GM23248 (cell line): ENCODE results near the gene NACA2.

Source experiments
- EZH2 ChIP-seq: fragments of 200-600 bp; sonication (generic); IDR thresholded peaks from 2 replicates; pipeline ENCODE4 v1.6.1; 2018; ENCODE audit warnings: antibody characterized with exemption, mild to moderate bottlenecking; ENCODE audit not compliant: insufficient read depth, poor library complexity, severe bottlenecking
- EZH2phosphoT487 ChIP-seq: fragments of 200-600 bp; sonication (generic); IDR thresholded peaks from 2 replicates; pipeline ENCODE4 v1.6.1; 2018; ENCODE audit warnings: antibody characterized with exemption, moderate library complexity, mild to moderate bottlenecking, low read depth; ENCODE audit not compliant: insufficient read depth

GRCh38 chr17:61591018-61591417, at the start of gene NACA2:
- TF ChIP-seq EZH2 (no peak), EZH2phosphoT487 (no peak)
